GM10266 (cell line): Measurements from ENCODE around the gene HSP90AB1.

ENCODE experiments used
- DNase-seq: peaks from one replicate; pipeline ENCODE4 v3.0.0; 2012; ENCODE audit errors: extremely low spot score
- CTCF ChIP-seq: IDR thresholded peaks from 2 replicates; pipeline ENCODE4 v1.5.1; 2012; ENCODE audit warnings: mild to moderate bottlenecking, low read depth; ENCODE audit not compliant: control insufficient read depth, insufficient read depth; ENCODE audit errors: missing control alignments

HSP90AB1 gene

GRCh38 chr6:44217332-44218143 is 29.4 kb upstream of the HSP90AB1 start:
- DNase-seq, result no peak

GRCh38 chr6:44219053-44219814 is 27.7 kb upstream of the HSP90AB1 start:
- DNase-seq, result peak; percentile 88
- no peak for TF ChIP-seq CTCF

More at GRCh38 chr6:44217332-44218143, 29.4 kb upstream of the HSP90AB1 start:
- no peak for TF ChIP-seq CTCF

GRCh38 chr6:44219815-44220784 is 26.8 kb upstream of the HSP90AB1 start:
- DNase-seq, result no peak
- no peak for TF ChIP-seq CTCF

- no peak for DNase-seq
- TF ChIP-seq CTCF, result no peak
These were observed 26.0 kb upstream of the HSP90AB1 start for GRCh38 chr6:44220913-44221290.

GRCh38 chr6:44221291-44221960 is 25.5 kb upstream of the HSP90AB1 start:
- DNase-seq, result peak; percentile 89
- peak; percentile 86 for TF ChIP-seq CTCF

- DNase-seq, result no peak
- TF ChIP-seq CTCF, result no peak
These were observed 25.0 kb upstream of the HSP90AB1 start for GRCh38 chr6:44221961-44222335.
